Right lobe of liver (tissue), 4 donors: Measurements from ENCODE around the gene CDK11A.

Experiments
- POLR2A ChIP-seq: fragments of 450-650 bp; IDR thresholded peaks from one replicate; pipeline ENCODE4 v1.6.1; 2017; ENCODE audit warnings: antibody characterized with exemption, mild to moderate bottlenecking
- TF ChIP-seq, protein P1 (sequence below), 4 donors: fragments of 200-600 bp in 3 of 4; fragments of 450-650 bp in 1 of 4; IDR thresholded peaks; one replicate each; pipeline versions ENCODE4 v1.5.1 to v1.8.0; 2016 to 2022; ENCODE audit warnings: antibody characterized with exemption in 4 of 4, mild to moderate bottlenecking in 2 of 4
- donor health status: DM: no; HTN: no; CAD: no.
- donor health status: DM: no; HTN: no; CAD: no.
- donor health status: DM: no; HTN: yes; CAD: no.

DNA sequence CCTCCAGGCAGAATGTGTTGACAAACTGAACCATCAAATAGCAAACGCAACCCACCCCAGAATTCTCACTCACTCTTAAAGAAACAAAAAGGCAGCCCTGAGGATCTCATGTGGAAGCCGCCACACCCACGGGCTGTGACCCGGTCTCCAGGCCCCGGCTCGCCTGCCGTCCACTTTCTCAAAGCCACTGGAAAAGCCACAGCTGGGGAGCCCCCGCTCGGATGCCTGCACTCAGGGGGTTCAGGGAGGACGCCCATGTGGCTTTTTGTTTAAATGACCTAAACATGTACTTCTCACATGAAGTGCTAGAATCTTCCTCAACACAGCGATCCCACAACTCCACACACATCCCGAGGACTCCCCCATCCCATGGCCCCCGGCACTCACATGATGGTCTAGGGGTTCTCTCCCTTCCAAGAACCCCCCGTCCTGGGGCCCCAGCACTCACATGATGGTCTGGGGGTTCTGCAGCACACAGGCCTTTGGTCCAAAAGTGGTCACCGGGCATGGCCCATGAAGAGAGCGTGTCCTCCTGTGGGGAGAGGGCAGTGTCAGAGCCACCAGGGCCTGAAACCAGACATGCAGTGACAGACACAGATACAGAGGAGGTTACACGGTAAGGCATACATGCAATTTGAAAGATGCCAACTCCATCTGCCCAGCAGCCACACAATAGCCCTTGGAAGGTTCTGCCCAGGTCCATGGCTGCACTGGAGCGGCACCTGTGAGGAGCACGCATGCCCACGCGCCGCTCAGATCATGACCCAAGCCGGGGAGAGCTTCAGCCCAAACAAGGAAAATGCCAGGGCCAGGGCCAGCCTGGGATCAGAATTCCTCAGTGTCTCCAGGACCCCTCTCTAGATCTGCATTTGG lies 37.6 kb upstream of the CDK11A start:
- TF ChIP-seq, protein P1, sequence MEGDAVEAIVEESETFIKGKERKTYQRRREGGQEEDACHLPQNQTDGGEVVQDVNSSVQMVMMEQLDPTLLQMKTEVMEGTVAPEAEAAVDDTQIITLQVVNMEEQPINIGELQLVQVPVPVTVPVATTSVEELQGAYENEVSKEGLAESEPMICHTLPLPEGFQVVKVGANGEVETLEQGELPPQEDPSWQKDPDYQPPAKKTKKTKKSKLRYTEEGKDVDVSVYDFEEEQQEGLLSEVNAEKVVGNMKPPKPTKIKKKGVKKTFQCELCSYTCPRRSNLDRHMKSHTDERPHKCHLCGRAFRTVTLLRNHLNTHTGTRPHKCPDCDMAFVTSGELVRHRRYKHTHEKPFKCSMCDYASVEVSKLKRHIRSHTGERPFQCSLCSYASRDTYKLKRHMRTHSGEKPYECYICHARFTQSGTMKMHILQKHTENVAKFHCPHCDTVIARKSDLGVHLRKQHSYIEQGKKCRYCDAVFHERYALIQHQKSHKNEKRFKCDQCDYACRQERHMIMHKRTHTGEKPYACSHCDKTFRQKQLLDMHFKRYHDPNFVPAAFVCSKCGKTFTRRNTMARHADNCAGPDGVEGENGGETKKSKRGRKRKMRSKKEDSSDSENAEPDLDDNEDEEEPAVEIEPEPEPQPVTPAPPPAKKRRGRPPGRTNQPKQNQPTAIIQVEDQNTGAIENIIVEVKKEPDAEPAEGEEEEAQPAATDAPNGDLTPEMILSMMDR (IDR thresholded peaks at IDR 0.05) = no peak
- TF ChIP-seq POLR2A = no peak
